ENCODE results near the gene EMILIN1.
A peak's percentile ranks its signal among the peaks of the same experiment; 100 is the strongest.
"Not testable (repeated sequence)": the region's sequence is repeated elsewhere in the genome, so short reads cannot be mapped to it uniquely, and the experiment has no call there.

Gene EMILIN1

GRCh38 chr2:27095745-27096651 is 17.6 kb downstream of the EMILIN1 start:
- peak; percentile 28 for DNase-seq

- DNase-seq, result no peak
Observed at GRCh38 chr2:27096748-27097297, 18.4 kb downstream of the EMILIN1 start.

DNA sequence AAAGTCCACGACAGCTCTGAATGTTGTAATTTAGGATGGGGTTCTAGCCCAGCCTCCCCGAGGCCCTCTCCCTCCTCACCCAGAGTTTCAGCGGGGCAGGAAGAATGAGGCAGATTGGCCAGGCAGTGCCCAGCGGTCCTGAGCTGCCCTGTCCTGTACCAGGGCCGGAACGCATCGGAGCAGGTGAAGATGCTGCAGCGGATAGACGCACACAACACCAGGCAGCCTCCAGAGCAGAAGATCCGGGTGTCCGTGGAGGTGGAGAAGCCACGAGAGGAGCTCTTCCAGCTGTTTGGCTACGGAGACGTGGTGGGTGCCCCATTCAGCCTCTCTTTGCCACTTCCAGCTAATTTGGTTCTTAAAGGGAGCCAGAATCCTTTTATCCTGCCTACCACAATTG is 18.9 kb downstream of the EMILIN1 start:
- DNase-seq, result no peak

- DNase-seq, result no peak
Observed at GRCh38 chr2:27099334-27099955, 21.0 kb downstream of the EMILIN1 start.

DNA sequence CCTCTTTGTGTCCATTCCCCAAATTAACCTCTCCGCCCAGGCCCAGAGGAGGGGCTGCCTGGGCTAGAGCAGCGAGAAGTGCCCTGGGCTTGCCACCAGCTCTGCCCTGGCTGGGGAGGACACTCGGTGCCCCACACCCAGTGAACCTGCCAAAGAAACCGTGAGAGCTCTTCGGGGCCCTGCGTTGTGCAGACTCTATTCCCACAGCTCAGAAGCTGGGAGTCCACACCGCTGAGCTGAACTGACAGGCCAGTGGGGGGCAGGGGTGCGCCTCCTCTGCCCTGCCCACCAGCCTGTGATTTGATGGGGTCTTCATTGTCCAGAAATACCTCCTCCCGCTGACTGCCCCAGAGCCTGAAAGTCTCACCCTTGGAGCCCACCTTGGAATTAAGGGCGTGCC is 21.6 kb downstream of the EMILIN1 start:
- DNase-seq, result no peak

- DNase-seq, result no peak
Observed at GRCh38 chr2:27102329-27102728, 23.9 kb downstream of the EMILIN1 start.

DNA sequence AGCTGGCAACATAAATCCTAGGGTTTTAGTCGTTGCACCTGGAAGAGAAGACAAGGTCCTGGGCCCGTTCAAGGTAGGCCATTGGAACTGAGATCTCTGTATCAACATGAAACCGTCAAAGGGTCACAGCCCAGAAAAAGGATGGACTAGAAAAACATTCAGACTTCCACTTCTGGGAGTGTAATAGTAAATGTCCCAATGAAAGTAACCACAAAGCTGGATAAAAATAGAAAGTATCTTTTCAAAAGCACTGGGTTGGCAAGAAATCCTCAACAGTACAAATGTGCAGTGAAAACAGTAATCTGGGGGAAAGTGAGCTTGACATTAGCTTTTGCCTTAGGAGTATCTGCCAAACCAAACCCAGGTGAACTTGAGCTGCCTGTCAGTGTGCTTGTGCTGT is 27.6 kb downstream of the EMILIN1 start:
- no peak for DNase-seq

DNA sequence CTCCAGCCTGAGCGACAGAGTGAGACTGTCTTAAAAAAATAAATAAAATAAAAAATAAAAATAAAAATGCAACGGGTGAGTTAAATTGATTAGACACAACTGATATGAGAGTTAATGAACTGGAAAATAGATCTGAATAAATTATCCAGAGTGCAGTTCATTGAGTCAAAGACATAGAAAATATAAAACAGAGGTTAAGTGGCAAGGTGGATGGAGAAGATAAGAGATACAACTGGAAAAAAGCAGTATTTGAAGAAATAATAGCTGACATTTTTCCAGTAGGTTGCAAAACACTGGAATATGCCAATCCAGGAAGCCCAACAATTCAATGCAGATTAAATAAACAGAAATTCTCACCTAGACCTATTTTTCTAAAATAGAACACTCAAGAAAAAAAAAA is 29.8 kb downstream of the EMILIN1 start:
- DNase-seq, result no peak

DNA sequence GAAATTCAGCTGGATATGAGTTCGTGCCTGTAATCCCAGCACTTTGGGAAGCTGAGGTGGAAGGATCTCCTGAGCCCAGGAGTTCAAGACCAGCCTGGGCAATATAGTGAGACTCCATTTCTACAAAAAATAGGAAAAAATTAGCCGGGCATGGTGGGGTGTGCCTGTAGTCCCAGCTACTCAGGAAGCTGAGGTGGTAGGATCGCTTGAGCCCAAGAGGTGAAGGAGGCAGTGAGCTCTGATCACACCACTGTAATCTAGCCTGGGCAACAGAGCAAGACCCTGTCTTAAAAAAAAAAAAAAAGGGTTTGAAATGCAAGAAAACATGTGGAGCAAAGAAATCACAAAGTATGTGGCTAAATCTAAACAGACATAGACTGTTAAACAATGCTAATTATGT is 30.7 kb downstream of the EMILIN1 start:
- no peak for DNase-seq

- not testable (repeated sequence) for DNase-seq
Observed at GRCh38 chr2:27110603-27111352, 32.4 kb downstream of the EMILIN1 start.

DNA sequence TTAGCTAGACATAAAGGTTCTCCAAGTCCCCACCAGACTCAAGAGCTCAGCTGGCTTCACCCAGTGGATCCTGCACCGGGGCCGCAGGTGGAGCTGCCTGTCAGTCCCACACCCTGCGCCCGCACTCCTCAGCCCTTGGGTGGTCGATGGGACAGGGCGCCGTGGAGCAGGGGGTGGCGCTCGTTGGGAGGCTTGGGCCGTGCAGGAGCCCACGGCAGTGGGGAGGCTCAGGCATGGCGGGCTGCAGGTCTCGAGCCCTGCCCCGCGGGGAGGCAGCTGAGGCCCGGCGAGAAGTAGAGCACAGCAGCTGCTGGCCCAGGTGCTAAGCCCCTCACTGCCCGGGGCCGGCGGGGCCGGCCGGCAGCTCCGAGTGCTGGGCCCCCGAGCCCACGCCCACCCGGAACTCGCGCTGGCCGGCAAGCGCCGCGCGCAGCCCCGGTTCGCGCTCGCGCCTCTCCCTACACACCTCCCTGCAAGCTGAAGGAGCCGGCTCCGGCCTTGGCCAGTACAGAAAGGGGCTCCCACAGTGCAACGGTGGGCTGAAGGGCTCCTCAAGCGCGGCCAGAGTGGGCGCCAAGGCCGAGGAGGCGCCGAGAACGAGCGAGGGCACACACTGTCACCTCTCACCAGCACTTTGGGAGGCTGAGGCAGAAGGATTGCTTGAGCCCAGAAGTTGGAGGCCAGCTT is 33.1 kb downstream of the EMILIN1 start:
- not testable (repeated sequence) for DNase-seq

- DNase-seq, result no peak
Observed at GRCh38 chr2:27115519-27115918, 37.1 kb downstream of the EMILIN1 start.

DNA sequence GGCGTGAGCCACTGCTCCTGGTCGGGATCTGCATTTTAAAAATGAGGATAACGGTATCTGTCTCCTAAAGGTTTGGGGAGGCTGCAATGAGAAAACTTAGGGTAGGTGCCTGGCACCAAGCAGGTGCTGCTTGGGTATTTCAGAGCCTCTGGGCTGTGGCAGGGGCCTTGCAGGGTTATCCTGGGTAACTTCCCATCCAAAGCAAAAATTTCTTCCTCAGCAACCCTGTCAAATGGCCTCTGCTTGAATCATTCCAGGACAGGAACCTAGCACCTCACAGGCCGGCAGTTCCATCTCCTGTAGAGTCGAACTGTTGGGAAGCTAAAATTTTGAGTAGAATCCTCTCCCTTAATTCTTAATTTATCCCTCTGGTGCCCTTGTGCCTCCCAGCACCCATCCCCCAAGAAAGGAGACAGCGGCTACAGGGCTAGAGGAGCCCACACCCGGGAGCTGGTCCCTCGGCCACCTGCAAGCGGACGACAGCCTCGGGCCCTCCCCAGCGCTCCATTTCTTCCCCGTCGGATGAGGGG is 39.6 kb downstream of the EMILIN1 start:
- no peak for DNase-seq

GRCh38 chr2:27118525-27119329 is 40.3 kb downstream of the EMILIN1 start, which contains the start of gene CGREF1:
TSS of gene CGREF1 (minus strand) at chr2:27119128. CDS start at chr2:27104366, 14,762 bp downstream.
- DNase-seq, result no peak

- not testable (repeated sequence) for DNase-seq
Observed at GRCh38 chr2:27119330-27119670, 40.9 kb downstream of the EMILIN1 start.

DNA sequence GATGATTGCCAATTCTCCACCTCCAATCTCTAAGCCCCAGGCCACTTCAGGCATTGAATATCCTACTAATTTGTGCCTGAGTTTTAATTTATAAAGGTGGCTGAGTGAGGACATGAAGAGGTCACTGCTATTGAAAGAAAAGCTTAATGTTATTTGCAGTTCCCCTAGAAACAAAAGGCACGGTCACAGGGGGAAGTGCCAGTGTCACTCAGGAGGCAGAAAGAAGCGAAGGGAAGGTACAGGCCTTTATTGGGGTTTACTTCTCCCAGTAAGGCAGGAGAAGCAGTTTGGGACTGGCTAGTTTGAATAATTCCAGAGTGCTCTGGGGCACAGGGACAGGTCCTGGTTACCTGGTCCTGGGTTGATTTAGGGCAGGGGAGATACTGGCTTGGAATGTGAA is 43.5 kb downstream of the EMILIN1 start:
- DNase-seq, result no peak

- no peak for DNase-seq
Observed at GRCh38 chr2:27122791-27123190, 44.4 kb downstream of the EMILIN1 start.

- DNase-seq, result peak; percentile 9
Observed at GRCh38 chr2:27123302-27124150, 45.1 kb downstream of the EMILIN1 start, which contains the start of gene ABHD1. TSS of gene ABHD1 (plus strand) at chr2:27123815. CDS start at chr2:27123949, 134 bp downstream.

DNA sequence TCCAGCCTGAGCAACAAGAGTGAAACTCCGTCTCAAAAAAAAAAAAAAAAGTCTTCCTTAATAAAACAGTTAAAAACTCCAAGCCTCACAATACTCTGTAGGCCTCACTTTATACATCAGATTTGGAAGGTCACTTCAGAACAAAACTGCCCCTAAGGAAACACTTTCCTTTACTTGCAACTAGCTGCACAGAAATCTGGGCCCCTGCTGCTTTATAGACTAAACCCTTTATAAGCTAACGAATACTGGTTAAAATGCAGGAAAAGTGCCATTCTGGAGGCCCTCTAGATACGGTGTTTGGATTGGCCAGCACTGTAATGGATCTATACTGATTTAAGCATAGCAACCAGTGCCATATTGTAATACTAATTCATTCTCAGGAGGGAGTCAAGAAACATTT is 46.7 kb downstream of the EMILIN1 start:
- no peak for DNase-seq

DNA sequence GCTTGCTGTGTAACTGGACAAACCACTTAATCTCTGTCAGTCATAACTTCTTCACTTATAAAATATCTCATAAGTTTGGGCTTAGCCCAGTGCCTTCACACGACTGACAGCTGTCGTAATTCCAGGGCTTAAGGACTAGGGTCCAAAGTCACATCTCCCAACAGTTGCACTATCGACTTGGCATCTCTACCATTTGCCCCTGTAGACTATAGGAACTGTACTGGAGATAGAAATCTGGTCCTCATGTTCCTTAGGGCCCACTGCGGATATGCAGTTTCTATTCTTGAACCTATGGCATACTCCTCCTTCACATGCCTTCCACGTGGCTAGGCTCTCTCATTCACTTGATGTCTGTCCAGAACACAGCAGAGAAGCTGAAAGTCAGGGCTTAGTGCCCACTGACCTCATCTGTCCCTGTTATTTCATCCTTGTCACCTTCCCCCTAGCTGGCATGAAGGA is 47.9 kb downstream of the EMILIN1 start:
- no peak for DNase-seq

Measured in NCI-H748 treated with DMSO at 0.1 percent for 48 hours (cell line).